Measurements from ENCODE around the gene MAML2.

The MAML2 gene

GRCh38 chr11:96134602-96135001 is 208.4 kb downstream of the MAML2 start:
- no peak for DNase-seq (ENCODE audit: low read depth)
- no peak overlapping the region for H3K4me3 ChIP-seq (ENCODE audit: low read depth, low read length)
- TF ChIP-seq CTCF (IDR thresholded peaks at IDR 0.05; ENCODE audit: low read depth, low read length, missing control alignments): no peak

- no peak for TF ChIP-seq CTCF (IDR thresholded peaks at IDR 0.05; ENCODE audit: low read depth, low read length, missing control alignments)
- DNase-seq (ENCODE audit: low read depth): no peak
- H3K4me3 ChIP-seq (ENCODE audit: low read depth, low read length): no peak overlapping the region
These were observed 210.6 kb downstream of the MAML2 start for GRCh38 chr11:96132437-96132836.

GRCh38 chr11:96130061-96130620 is 212.9 kb downstream of the MAML2 start:
- no peak overlapping the region for H3K4me3 ChIP-seq (ENCODE audit: low read depth, low read length)
- no peak for DNase-seq (ENCODE audit: low read depth)
- TF ChIP-seq CTCF (IDR thresholded peaks at IDR 0.05; ENCODE audit: low read depth, low read length, missing control alignments): no peak

- no peak for DNase-seq (ENCODE audit: low read depth)
- no peak for TF ChIP-seq CTCF (IDR thresholded peaks at IDR 0.05; ENCODE audit: low read depth, low read length, missing control alignments)
These were observed 215.4 kb downstream of the MAML2 start for GRCh38 chr11:96127596-96127959.

GRCh38 chr11:96126917-96127595 is 215.9 kb downstream of the MAML2 start:
- no peak for DNase-seq (ENCODE audit: low read depth)
- H3K4me3 ChIP-seq (ENCODE audit: low read depth, low read length): no peak overlapping the region
- TF ChIP-seq CTCF (IDR thresholded peaks at IDR 0.05; ENCODE audit: low read depth, low read length, missing control alignments): no peak

More at GRCh38 chr11:96127596-96127959, 215.4 kb downstream of the MAML2 start:
- no peak overlapping the region for H3K4me3 ChIP-seq (ENCODE audit: low read depth, low read length)

- no peak for TF ChIP-seq CTCF (IDR thresholded peaks at IDR 0.05; ENCODE audit: low read depth, low read length, missing control alignments)
- no peak overlapping the region for H3K4me3 ChIP-seq (ENCODE audit: low read depth, low read length)
- DNase-seq (ENCODE audit: low read depth): no peak
These were observed 217.6 kb downstream of the MAML2 start for GRCh38 chr11:96125400-96125799.

GRCh38 chr11:96124155-96124554 is 218.8 kb downstream of the MAML2 start:
- DNase-seq (ENCODE audit: low read depth): no peak
- H3K4me3 ChIP-seq (ENCODE audit: low read depth, low read length): no peak overlapping the region
- no peak for TF ChIP-seq CTCF (IDR thresholded peaks at IDR 0.05; ENCODE audit: low read depth, low read length, missing control alignments)

All from GM12864 (cell line).